ENCODE results near the gene MR1. TPM values are rescaled to one million over a fixed set of nuclear protein-coding genes. Genes with fewer than 3 reads are reported as not detected.

MR1 gene
- total and polyA plus RNA-seq, 2 of the 13 experiments (the other 11 are each of a cell fraction or from before 2014, with no cell fraction given): 7.7 to 10.4 TPM

GRCh38 chr1:181105134-181106021 lies 71.6 kb downstream of the MR1 start (continued):
- TF ChIP-seq ZNF512B (CRISPR knock-in tag; IDR thresholded peaks at IDR 0.05; ENCODE audit: borderline replicate concordance): no peak
- peak; percentile 39; the same call in 1 of the 2 replicates for TF ChIP-seq TBX2 (CRISPR knock-in tag; IDR thresholded peaks at IDR 0.05; ENCODE audit: borderline replicate concordance)
- TF ChIP-seq ELF4 (CRISPR knock-in tag; IDR thresholded peaks at IDR 0.05; ENCODE audit: borderline replicate concordance): no peak
- TF ChIP-seq ZNF747 (CRISPR knock-in tag; IDR thresholded peaks at IDR 0.05; ENCODE audit: borderline replicate concordance): peak; percentile 69
- TF ChIP-seq ZNF563 (CRISPR knock-in tag; IDR thresholded peaks at IDR 0.05): peak; percentile 64; the same call in 1 of the 2 replicates
- TF ChIP-seq RELA (CRISPR knock-in tag; IDR thresholded peaks at IDR 0.05): no peak
- TF ChIP-seq POLR2G (IDR thresholded peaks at IDR 0.05; ENCODE audit: low read depth, low read length): peak; percentile 65
- TF ChIP-seq, protein P1, sequence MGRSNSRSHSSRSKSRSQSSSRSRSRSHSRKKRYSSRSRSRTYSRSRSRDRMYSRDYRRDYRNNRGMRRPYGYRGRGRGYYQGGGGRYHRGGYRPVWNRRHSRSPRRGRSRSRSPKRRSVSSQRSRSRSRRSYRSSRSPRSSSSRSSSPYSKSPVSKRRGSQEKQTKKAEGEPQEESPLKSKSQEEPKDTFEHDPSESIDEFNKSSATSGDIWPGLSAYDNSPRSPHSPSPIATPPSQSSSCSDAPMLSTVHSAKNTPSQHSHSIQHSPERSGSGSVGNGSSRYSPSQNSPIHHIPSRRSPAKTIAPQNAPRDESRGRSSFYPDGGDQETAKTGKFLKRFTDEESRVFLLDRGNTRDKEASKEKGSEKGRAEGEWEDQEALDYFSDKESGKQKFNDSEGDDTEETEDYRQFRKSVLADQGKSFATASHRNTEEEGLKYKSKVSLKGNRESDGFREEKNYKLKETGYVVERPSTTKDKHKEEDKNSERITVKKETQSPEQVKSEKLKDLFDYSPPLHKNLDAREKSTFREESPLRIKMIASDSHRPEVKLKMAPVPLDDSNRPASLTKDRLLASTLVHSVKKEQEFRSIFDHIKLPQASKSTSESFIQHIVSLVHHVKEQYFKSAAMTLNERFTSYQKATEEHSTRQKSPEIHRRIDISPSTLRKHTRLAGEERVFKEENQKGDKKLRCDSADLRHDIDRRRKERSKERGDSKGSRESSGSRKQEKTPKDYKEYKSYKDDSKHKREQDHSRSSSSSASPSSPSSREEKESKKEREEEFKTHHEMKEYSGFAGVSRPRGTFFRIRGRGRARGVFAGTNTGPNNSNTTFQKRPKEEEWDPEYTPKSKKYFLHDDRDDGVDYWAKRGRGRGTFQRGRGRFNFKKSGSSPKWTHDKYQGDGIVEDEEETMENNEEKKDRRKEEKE (IDR thresholded peaks at IDR 0.05): no peak
- TF ChIP-seq DPF2 (CRISPR knock-in tag; IDR thresholded peaks at IDR 0.05; ENCODE audit: borderline replicate concordance, low read depth): no peak
- TF ChIP-seq, protein P2, sequence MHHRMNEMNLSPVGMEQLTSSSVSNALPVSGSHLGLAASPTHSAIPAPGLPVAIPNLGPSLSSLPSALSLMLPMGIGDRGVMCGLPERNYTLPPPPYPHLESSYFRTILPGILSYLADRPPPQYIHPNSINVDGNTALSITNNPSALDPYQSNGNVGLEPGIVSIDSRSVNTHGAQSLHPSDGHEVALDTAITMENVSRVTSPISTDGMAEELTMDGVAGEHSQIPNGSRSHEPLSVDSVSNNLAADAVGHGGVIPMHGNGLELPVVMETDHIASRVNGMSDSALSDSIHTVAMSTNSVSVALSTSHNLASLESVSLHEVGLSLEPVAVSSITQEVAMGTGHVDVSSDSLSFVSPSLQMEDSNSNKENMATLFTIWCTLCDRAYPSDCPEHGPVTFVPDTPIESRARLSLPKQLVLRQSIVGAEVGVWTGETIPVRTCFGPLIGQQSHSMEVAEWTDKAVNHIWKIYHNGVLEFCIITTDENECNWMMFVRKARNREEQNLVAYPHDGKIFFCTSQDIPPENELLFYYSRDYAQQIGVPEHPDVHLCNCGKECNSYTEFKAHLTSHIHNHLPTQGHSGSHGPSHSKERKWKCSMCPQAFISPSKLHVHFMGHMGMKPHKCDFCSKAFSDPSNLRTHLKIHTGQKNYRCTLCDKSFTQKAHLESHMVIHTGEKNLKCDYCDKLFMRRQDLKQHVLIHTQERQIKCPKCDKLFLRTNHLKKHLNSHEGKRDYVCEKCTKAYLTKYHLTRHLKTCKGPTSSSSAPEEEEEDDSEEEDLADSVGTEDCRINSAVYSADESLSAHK (CRISPR knock-in tag; IDR thresholded peaks at IDR 0.05; ENCODE audit: borderline replicate concordance): no peak
- TF ChIP-seq MEF2D (CRISPR knock-in tag; IDR thresholded peaks at IDR 0.05): no peak
- no peak for TF ChIP-seq ZNF570 (CRISPR knock-in tag; IDR thresholded peaks at IDR 0.05; ENCODE audit: borderline replicate concordance)
- 0 out of 2 replicates have a peak, but pooled peaks have one; percentile 18 for TF ChIP-seq HNF1B (CRISPR knock-in tag; IDR thresholded peaks at IDR 0.05)
- peak; percentile 77 for TF ChIP-seq RFX3 (CRISPR knock-in tag; IDR thresholded peaks at IDR 0.05)
